HL-60/S4 treated with phorbol 12-myristate 13-acetate at 8.2 ng/mL for 4 days and 3 days (cell line): ENCODE measurements around the gene TRMT1.

ENCODE experiments used
- in situ Hi-C: fragments of 300-500 bp; cut with MboI; formaldehyde crosslinking; loops from 2 replicates; pipeline ENCODE4 v1.15.0; 2022; ENCODE audit warnings: low sequenced_read_pairs

TRMT1 gene

GRCh38 chr19:13092606-13093235 is 23.8 kb downstream of the TRMT1 start:
- in situ Hi-C loops, result loop anchor here (5.0 kb wide), 1 partner anchor 120 kb away; no protein-coding TSS in a partner anchor

- in situ Hi-C loops, result loop anchor here (5.0 kb wide), 1 partner anchor 120 kb away; no protein-coding TSS in a partner anchor
Observed at GRCh38 chr19:13092158-13092543, 24.4 kb downstream of the TRMT1 start.

GRCh38 chr19:13091400-13092157 is 25.0 kb downstream of the TRMT1 start:
- in situ Hi-C loops, result loop anchor here (5.0 kb wide), 1 partner anchor 119 kb away; no protein-coding TSS in a partner anchor

- in situ Hi-C loops, result loop anchor here (5.0 kb wide), 1 partner anchor 118 kb away; no protein-coding TSS in a partner anchor
Observed at GRCh38 chr19:13090511-13091231, 25.9 kb downstream of the TRMT1 start.

GRCh38 chr19:13089857-13090507 is 26.6 kb downstream of the TRMT1 start:
- in situ Hi-C loops, result loop anchor here (5.0 kb wide), 1 partner anchor 118 kb away; no protein-coding TSS in a partner anchor

DNA sequence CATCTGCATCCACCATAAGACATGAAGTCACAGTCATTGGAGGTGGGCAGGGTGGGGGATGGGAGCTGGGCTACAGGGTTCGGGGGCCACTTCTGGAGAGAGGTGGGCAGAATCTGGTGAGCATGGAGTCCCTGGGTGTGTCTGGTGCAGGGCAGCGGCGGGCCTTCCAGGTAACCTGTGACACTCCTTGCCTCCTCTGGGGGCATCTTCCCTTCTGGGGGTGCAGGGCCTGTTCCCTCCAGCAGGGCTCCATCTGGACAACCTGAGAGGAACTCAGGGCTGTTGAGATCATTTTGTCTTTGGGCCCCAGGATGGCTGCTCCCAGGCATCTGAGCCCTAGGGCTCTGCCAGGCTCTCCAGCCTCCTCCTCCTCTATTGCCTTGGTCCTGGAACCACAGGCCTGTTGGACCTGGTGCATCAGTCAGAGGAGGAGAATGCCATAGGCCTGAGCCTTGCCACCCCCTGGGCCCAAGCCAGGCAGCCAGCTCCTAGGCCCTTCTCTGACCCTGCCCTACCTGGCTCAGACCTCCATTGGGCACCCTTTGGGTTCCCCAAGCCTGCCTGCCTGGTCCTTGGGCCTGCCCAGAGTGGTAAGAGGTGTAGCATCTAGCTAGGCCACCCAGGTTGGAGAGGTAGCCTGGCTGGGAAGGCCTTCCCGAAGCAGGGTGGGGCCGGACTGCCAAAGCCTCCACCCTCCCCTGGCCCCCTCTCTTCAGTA is 27.2 kb downstream of the TRMT1 start:
- in situ Hi-C loops, result no loop called here

DNA sequence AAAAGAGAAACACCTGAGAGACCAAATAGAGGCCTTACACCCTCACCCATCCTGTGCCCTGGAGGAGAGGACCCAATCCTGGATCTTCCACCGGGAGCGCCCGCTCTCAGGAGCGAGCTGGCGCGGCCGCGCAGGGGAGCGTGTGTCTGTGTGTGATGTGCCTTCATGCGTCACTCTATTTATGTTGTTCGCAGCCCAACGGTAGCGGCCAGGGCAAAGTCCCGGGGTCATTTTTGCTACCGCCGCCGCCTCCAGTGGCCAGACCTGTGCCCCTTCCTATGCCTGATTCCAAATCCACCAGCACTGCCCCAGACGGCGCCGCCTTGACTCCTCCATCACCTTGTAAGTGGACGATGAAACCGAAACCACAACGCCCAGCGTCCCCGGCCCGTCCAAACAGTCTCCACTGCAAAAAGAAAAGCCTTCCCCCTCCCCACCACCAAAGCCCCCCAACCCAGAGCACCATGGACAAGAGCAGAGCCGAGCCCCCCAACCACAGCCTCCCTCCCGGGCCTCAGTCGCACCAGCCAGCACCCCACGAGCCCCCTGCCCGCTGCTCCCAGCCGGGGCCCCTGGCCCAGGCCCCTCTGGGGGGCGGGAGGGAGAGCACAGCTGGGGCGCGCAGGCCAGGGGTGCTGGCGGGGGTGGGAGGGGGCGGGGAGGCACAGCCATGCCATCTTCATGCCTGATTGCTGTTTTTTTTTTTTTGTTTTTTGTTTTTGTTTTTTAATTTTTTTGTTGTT is 28.6 kb downstream of the TRMT1 start:
- in situ Hi-C loops, result no loop called here

DNA sequence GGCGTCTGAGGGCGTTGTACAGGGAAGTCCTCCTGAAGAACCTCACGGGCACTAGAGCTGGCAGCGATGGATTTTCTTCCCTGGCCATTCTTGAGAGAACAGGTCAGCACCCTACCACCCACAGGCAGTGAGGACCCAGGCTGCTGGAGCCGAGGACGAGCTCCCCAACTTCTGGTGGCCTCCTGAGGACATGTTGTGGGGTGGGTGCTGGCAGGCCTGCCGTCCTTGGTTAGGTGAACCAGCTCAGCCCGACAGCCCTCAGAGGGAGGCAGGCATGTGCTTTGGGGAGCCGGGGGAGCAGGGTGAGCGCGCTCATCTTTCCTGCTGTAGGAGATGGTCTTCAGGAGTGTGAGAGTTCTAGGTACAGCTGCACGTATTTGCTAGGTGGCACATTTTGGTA is 29.2 kb downstream of the TRMT1 start:
- in situ Hi-C loops, result no loop called here

DNA sequence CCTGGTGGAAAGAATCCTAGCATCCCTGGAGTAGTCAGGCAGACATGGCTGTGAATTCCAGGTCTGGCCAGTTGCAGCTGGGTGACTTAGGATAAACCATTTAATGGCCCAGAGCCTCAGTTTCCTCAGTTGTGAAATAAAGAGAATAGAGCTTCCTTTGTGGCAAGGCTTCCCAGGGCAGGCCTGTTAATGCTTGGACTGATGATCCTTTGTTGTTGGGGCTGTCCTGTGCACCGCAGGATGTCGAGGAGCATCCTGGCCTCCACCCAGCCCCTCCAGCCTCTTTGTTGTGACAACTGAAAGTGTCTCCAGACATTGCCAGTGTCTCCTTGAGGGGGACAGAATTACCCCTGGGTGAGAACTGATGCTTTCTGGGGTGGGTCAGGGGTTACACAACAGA is 30.2 kb downstream of the TRMT1 start:
- in situ Hi-C loops, result no loop called here

GRCh38 chr19:13085666-13086065 is 30.9 kb downstream of the TRMT1 start:
- in situ Hi-C loops, result no loop called here

- in situ Hi-C loops, result no loop called here
Observed at GRCh38 chr19:13083627-13084026, 32.9 kb downstream of the TRMT1 start.

DNA sequence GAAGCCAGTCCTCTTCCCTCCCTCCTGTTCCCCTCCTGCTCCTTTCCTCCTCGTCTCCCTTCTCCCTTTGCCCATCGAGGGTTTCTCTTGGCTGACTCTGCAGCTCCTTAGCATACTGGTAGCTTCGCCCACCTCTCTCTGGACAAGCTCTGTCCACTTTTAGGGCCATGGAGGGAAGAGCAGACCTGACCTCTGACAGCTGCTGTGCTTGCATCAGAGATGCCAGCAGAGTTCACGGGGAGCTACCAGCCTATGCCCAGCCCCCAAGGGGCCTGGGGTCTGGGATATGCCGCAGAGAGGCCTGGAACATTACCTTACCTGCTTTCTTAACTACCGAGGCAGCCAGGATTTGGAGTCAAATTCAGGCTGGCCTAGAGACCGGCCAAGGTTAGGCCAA is 33.5 kb downstream of the TRMT1 start:
- in situ Hi-C loops, result no loop called here

DNA sequence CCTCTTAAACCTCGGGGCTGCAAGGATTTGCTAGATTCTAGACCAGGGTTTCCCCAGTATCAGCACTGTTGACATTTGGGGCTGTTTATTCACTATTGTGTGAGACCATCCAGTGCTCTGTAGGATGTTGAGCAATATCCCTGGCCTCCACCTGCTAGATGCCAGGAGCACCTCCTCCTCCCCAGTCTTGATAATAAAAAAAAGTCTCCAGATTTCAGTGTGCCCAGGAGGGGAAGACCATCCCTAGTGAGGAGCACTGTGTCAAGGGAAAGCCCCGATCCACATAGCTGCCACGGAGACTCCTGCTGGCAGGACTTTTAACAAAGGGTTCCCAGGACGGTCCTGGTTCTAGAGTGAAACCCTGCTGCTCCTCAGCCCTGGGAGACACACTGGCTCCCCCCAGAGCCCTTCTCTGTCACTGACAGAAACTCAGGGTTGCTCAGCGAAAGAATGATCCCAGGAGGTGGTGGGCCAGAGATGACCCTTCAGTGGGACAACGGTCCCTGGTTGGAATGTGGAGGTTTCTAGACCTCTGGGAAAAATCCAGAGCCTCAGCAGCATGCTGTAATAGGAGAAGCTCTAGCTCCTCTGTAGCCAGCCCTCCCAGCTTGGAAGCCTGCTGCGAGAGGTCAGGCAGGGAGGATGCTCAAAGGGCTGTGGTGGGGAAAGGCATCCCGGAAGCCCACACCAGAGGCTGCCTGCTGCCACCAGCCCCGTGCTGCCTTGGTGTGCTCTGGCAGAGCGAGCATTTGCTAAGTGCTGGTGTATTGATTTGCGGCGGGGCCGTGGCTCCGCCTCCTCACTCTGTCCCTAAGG is 34.1 kb downstream of the TRMT1 start:
- in situ Hi-C loops, result no loop called here

GRCh38 chr19:13079542-13079986 is 37.0 kb downstream of the TRMT1 start:
- in situ Hi-C loops, result no loop called here

- in situ Hi-C loops, result no loop called here
Observed at GRCh38 chr19:13078897-13079541, 37.5 kb downstream of the TRMT1 start.

GRCh38 chr19:13078381-13078780 is 38.2 kb downstream of the TRMT1 start:
- in situ Hi-C loops, result no loop called here

- in situ Hi-C loops, result no loop called here
Observed at GRCh38 chr19:13077240-13077639, 39.3 kb downstream of the TRMT1 start.

DNA sequence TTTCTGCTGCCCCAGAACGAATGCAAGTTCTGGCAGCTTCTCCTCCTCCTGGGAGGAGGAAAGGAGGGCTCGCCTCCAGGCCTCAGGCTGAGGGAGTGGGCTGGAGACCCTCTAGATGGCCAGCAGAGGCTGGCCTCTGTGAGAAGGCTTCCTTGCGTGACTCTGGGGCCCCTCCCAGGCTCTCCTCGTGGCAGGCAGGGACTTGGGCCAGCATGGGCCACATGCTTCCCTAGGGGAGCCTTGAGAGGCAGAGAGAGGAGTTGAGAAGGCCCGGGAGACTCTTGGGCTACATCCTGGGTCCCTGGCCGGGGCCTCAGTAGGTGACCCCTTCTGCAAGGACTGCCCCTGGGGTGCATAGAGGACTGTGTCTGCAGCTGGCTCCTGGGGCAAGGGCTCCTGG is 39.8 kb downstream of the TRMT1 start:
- in situ Hi-C loops, result no loop called here
